Activated T-helper 9 cell treated with anti-CD3 and anti-CD28 coated beads, Interleukin-2, amount 50 U/mL, for 16 hours (primary cell): ENCODE measurements around the gene PCED1A.

ENCODE experiments used
- DNase-seq: peaks from one replicate; pipeline ENCODE4 v3.0.0-alpha.2; 2020; ENCODE audit warnings: low read depth

PCED1A gene

GRCh38 chr20:2840138-2840966, at the start of gene PCED1A, which contains the start of gene VPS16:
Gene PCED1A, minus strand, starts transcription at chr20:2840655. Its CDS starts 743 bp downstream, at chr20:2839912.
Gene VPS16, plus strand, starts transcription at chr20:2840745. Its CDS starts 30 bp downstream, at chr20:2840775.
- peak; percentile 86 for DNase-seq

- no peak for DNase-seq
These were observed 49.3 kb upstream of the PCED1A start for GRCh38 chr20:2889797-2890196.

GRCh38 chr20:2889209-2889608, 48.8 kb upstream of the PCED1A start:
- no peak for DNase-seq

GRCh38 chr20:2888224-2888955, 47.9 kb upstream of the PCED1A start:
- no peak for DNase-seq

GRCh38 chr20:2887715-2888114, 47.3 kb upstream of the PCED1A start:
- no peak for DNase-seq

GRCh38 chr20:2883726-2884637, 43.5 kb upstream of the PCED1A start:
- no peak for DNase-seq

GRCh38 chr20:2880650-2881049, 40.2 kb upstream of the PCED1A start:
- no peak for DNase-seq

GRCh38 chr20:2879146-2879545, 38.7 kb upstream of the PCED1A start:
- no peak for DNase-seq

GRCh38 chr20:2878515-2878914, 38.1 kb upstream of the PCED1A start:
- no peak for DNase-seq

- no peak for DNase-seq
These were observed 35.3 kb upstream of the PCED1A start for GRCh38 chr20:2875690-2876203.

GRCh38 chr20:2874456-2874855, 34.0 kb upstream of the PCED1A start:
- no peak for DNase-seq

- peak; percentile 47 for DNase-seq
These were observed 33.2 kb upstream of the PCED1A start for GRCh38 chr20:2873747-2874041.

GRCh38 chr20:2873010-2873746, 32.7 kb upstream of the PCED1A start, which contains the start of gene PTPRA:
Gene PTPRA, plus strand, starts transcription at chr20:2873481. Its CDS starts 90,797 bp downstream, at chr20:2964278.
- peak; percentile 86 for DNase-seq

- peak; percentile 66 for DNase-seq
These were observed 32.1 kb upstream of the PCED1A start for GRCh38 chr20:2872459-2873009.

- DNase-seq, result peak; percentile 7
These were observed 31.4 kb upstream of the PCED1A start for GRCh38 chr20:2871661-2872458.

GRCh38 chr20:2871111-2871465, 30.6 kb upstream of the PCED1A start:
- DNase-seq, result no peak

- DNase-seq, result no peak
These were observed 28.9 kb upstream of the PCED1A start for GRCh38 chr20:2869381-2869780.

- DNase-seq, result no peak
These were observed 26.8 kb upstream of the PCED1A start for GRCh38 chr20:2867081-2867864.

GRCh38 chr20:2866236-2866635, 25.8 kb upstream of the PCED1A start:
- DNase-seq, result no peak
